ENCODE measurements around the gene SYT7.

SYT7 gene

DNA sequence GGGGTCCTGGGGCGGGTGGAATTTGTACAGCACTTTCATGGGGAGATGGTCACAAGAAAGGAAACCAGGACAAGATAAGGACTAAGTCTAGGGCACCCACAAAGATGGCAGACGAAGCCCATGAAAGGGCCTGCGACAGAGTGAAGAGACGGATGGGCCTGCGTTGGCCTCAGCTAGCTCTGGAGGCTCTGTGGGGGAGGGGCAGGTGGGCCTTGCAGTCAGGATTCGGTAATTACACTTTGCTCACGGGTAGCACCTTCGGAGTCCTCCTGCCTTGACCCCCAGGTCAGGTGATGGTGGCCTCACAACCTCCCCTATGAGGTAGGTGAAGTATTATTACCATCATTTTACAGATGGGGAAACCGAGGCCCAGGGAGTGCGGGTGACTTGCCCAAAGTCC is 65.2 kb downstream of the SYT7 start:
- no peak for DNase-seq (ENCODE audit: low spot score)

DNA sequence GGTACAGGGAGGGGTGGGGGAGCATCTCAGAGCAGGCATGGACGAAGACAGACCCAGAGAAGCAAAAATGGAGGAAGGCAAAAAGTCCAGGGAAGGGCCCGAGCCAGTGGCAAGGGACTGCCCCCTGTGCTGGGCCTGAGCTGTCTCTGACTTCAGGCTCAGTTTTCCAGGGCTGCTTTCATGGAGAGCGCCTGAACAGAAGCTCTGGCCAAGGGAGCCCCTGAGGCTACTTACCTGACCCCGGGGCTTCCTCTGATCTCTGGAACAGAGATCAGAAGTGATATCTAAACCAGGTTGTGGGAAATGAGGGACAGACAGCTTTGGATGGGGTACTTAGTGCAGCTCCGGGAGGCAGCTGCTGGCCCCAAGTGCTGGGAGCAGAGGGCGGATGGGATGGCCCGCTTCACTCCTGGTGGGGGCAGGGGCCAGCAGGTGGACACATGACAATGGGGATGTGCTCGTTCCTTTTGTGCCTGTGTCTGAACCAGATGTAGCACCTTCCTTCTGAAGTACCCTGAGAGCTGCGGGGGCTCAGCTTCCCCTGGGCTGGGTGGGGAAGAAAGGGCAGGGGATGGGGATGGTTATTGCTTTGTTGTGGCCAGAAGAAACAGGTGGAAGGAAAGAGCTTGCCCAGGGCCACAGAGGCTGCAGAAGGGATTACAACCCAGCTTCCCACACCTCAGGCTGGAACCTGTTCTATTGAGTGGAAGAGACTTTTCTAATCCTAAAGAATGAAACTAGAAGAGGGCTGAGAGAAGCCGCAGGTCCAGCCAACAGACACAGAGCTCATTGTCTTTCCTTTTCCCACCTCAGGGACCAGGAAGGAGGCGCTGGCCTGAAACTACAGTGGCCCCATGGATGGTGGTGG is 66.6 kb downstream of the SYT7 start:
- DNase-seq (ENCODE audit: low spot score): no peak

DNA sequence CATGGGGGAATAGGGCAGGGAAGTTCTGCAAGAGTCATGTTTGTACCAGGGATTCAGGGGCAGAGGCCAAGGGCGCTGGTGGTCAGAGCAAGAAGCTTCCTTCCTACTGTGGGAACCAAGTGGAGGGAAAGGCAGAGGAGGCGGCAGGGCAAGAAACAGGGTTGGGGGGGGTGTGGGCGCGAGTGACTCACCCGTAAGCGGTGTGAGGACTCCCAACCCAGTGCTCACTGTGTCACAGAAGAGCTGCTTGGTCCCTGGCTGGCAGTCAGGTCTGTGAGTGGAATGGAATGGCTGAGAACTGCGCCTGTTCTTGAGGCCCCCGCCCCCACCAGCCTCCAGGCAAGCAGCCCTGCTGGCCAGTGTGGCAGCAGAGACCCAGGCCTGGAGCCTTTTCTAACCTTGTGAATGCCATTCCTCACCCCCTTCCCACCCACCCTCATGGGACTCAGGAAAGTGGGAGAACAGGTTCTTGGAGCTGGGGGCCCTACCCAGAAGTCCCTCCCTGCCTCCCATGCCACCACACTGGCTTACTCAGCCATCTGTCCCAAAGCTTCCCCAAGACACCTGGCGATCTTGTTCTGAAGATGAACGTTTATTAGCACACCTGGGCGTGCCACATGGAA is 67.6 kb downstream of the SYT7 start:
- DNase-seq (ENCODE audit: low spot score): no peak

DNA sequence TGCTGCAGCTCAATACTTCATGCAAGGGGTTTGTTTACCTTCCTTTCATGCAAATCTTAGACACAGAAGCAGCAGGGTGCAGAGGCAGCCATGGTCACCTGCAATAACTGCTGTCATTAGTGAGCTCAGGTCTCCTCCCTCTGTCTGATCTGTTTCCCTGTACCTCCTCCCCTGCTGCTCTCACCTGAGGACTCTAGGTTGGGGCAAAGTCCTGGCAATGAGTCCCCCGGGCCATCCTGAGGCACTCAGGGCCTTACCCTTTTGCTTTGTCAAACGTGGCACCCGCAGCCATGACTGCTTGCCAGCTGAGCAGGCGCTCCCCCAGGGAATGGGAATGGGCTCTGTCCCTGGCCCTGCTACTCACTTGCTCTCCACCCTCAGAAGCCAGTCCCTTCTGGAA is 68.4 kb downstream of the SYT7 start:
- no peak for DNase-seq (ENCODE audit: low spot score)

DNA sequence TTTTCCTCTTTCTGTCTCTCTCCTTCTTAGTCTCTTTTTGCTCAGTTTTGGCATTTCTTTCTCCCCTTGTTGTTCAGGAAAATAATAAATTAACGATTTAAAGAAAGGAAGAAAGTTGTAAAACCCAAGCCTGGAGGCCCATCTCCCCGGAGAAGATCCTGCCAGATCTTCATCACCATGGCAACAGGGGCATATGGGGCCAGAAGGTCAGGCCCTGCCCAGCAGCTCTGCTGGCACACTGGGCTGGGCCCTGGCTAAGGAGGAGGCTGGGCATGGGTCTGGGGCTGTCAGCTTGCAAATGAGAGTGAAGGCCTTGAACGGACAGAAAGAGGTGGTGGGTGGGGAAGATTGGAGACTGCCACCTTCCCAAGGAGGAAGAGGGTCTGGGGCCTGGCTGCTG is 69.5 kb downstream of the SYT7 start:
- DNase-seq (ENCODE audit: low spot score): no peak

DNA sequence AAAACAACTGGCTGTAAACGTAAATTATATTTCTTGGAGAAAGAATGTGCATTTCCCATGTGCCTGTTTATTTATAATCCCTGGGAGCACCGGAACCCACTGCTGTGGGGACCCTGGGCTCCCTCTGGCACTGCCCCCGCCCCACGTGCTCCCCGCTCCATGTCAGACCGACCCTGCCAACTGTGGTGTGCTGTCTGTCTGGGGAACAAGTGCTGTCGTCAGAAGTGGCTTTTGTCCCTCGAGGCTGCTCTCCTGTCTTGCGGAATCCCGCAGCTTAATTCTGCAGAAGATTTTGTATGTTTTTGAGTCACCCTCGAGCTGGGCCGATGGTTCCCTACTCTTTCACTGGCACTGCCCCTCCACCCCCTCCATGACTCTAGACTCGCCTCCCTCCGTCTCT is 69.9 kb downstream of the SYT7 start:
- no peak for DNase-seq (ENCODE audit: low spot score)

DNA sequence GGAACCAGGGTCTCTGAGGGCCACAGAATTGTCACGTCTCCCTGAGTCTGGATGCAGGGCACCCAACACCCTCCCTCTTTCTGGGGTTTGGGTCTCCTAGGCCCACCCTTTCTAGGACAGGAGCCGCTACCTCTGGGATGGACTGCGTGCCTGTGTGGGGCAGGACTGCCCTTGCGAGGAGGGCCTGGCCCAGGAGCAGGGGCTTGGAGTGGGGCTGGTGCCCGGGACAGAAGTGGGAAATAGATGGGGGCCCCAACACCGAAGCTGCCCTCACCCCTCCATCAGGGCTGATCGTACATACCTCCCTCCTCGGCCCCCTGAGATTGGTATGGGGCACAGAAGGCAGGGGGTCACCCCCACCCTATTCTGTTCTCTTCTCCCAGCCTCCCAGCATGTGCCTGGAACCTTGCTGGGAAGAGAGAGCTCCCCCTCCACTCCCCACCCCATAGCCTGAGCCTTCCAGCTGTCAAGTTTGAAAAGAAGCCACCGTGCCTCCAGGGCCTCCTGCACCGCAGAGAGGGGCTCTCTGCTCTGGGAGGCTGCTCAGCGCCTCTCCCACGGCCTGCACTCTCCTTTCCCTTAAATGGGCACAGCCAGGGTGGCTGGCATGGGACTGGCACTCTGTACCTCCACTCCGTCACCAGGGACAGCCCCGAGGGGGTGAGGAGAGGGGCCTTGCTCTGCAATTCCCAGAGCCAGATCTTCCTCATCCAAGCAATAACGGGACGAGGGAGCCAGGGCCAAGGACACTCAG is 70.5 kb downstream of the SYT7 start:
- no peak for DNase-seq (ENCODE audit: low spot score)

DNA sequence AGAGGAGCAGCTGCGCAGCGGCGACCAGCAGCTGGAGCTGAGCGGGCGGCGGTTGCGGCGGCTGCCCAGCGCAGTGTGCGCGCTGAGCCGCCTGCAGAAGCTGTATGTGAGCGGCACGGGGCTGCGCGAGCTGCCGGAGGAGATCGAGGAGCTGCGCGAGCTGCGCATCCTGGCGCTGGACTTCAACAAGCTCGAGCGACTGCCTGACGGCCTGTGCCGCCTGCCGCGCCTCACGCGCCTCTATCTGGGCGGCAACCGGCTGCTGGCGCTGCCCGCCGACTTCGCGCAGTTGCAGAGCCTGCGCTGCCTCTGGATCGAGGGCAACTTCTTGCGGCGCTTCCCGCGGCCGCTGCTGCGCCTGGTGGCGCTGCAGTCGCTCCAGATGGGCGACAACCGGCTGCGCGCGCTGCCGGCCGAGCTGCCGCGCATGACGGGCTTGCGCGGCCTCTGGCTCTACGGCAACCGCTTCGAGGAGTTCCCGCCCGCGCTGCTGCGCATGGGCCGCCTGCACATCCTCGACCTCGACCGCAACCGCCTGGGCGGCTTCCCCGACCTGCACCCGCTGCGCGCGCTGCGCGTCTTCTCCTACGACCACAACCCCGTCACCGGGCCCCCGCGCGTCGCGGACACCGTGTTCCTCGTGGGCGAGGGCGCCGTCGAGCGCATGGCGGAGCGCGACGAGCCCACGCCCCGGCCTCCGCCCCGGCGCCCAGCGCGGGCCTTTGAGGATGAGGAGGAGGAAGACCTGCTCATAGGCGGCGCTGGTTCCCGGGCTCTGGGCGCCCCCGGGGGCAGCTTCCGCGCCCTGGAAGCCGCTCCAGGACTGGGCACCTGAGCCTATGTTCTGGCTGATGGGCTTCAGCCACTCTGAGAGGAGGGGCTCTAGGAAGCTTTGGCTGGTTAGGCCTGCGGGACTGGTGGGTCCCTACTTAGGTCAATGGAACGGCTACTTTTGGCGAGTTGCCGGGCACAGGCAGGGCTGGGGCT is 71.5 kb downstream of the SYT7 start:
- peak; percentile 43 for DNase-seq (ENCODE audit: low spot score)

DNA sequence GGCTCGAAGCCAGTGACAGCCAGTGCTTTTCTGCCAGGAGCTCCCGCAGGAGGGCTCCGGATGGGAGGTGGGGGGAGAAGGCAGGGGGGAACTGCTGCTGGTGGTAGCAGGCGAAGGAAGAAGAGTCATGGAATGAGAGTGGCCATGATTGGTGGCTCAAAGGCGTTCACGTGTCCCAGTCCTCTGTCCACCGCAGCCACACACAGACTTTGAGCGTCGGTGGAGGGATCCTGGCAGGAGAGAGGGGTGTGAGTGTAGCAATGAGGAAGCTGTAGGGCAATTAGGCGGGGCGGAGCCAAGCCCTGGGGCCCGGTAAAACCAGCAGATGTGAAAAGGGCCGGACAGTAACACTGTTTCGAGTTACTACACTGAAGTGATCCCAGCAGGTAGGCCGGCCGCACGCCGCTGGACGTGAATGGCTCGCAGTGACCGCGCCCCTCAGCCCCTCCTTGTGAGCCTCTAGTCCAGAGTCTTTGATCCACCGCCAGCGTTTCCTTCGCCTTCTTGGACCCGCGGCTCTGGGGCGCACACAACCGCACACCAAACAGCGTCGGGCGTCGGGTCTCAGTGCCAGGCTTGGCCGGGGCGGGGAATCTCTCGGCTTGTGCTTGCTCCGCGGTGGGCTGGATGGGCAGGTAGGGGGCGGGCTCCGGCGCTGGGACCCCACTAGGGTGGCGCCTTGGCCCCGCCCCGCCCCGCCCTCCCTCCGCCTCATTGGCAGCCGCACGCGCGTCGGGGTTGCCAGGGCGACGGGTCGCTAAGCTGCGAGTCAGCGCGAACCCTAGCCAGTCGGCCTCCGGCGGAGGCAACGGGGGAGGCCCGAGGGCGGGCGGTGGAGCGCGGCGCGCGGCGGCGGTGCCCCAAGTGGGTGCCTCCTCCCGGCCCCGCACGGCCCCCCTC is 72.7 kb downstream of the SYT7 start, which contains the start of gene LRRC10B:
Gene LRRC10B, plus strand, starts transcription at position 788 of the 900 bp plus-strand sequence. CDS start 250 bp downstream, outside the sequence.
- DNase-seq (ENCODE audit: low spot score): peak; percentile 46

DNA sequence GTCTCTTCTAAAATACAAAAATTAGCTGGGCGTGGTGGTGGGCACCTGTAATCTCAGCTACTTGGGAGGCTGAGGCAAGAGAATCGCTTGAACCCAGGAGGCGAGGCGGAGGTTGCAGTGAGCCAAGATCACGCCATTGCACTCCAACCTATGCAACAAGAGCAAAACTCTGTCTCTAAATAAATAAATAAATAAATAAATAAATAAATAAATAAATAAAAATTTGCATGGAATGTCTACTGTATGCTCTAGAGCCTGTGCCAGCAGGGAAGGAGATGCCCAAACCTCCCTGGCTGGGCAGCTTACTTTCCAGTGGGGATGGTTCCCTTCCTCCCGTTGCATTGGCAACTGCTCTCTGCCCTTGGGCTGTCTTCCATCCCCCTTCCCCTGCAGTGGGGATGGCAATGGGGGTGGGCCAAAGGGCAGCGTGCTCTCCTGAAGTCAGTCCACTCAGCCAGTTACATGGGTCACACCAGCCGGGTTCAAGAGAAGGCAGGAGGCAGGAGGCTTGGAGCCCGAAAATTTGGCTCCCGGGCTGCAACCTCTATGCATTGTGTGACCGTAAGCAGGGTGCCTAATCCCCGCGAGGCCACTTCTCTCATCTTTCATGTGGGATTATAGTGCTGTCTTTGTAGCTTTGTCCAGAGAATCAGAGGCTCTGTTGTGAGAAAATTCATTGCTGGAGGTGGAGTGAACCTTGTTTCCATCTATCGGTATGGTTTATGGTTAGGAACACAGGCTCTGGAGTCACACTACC is 73.7 kb downstream of the SYT7 start:
- no peak for DNase-seq (ENCODE audit: low spot score)

DNA sequence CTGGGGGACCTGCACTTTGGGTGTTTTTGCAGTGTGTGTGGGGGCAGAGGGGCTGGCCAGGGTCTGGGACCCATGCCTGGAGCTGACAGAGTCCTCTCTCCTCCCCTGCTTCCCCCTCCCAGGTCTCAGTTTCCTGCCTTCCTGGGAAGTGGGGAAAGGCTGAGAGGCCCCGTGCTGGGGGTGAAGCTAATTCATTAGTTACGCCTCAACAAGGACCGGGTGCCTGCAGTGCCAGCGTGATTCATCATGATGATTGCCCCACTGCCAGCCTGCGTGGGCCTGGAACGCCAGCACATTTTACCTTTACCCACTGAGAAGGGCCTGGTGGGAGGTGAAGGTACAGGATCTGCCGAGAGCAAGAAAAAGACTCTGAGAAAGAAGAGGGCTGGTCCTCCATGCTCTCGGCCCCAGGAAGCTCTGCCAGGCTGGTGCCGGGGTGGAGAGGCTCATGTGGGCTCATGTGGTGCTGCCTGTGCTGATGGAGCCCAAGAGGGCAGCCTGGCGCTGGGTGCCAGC is 75.2 kb downstream of the SYT7 start:
- no peak for DNase-seq (ENCODE audit: low spot score)

DNA sequence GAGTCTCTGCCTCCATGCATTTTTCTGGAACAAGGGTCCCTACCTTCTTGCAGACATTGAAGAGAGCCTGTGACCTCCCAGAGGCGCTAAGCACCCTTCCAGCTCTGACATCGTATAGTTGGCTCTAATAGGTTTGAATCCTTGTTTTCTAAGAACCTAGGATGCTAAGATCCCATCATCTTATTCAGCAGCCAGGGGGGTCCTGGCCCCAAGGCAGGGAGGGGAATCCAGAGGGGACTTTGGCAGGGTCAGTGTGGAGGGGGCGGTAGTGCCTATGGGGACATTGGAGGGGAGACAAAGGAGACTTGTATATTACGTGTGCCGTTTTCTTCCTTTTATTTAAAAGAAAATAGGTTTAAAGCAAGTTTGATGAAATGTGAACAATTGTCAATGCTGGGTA is 75.8 kb downstream of the SYT7 start:
- no peak for DNase-seq (ENCODE audit: low spot score)

DNA sequence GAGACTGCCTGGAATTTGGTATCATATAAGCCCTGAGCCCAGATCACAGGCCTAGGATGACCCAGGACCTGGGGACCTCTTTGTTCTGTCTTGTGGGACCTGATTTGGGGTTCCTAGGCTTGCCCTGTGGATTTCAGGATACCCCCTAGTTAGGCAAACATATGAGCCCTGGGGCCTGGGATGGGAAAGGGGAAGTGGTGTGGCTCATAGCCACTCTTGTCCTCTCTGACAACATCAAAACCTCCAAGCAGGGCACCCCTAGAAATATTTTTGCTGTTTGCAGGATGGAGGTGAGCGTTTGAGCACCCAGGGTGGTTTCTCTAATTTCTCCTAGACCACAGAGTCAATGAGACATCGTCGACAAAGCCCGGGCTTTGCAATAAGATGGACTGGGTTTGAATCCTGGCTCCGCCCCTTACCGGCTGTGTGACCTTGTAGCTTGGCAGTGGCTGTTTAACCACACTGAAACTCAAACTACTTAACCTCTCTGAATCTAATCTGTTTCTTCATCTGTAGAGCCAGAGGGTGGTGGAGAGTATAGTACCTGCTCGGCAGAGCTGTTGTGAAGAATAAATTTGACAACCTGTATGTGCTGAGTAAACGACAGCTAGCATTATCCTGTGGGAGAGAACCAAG is 77.6 kb downstream of the SYT7 start:
- no peak for DNase-seq (ENCODE audit: low spot score)

DNA sequence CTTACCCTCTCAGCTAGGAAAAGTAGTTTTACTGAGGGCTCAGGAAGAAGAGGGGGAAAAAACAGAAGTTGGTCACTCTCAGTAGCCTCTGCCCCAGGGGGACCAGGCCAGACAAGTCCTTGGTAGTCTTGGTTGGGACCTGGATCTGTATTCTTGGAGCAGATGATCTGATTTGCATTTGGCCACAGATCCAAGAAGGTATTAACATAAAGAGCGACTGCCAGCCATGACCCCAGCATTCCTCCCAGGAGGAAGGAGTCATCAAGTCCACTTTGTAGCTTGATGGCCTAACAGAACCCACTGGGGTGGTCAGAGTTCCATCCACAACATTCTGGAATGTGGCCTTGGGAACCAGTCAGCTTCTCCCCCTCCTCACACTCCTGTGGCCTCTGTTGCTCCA is 78.4 kb downstream of the SYT7 start:
- no peak for DNase-seq (ENCODE audit: low spot score)

DNA sequence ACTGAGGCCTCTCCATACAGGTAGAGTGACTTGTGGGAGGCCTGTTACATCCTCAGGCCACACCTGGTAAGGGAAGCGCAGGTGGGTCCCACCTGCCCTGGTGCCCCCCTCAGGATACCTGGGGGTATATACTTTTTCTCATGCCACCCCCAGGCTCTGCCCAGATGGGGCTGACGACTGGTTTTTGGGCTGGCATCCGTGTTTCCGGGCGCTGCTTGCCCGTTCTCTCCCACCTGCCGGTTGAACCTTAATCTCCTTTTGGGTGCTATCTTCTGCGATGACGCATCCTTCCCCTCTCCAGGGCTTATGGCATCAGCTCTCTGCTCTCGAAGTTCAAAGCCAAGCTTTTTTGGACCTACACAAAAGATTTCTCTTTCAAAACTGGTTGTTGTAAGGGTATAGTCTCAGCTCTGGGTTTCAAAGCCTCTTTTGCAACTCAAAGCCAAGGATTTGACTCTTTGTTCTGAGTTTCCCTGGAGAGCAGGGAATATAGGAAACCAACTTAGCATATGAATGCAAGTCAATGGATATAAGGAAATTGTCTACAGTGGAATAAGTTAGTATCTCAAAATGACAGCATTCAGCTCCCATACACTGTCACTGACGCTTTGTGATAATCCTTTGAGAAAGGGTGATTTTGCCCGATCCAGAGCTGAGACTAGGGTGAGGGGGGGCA is 80.9 kb downstream of the SYT7 start:
- no peak for DNase-seq (ENCODE audit: low spot score)

DNA sequence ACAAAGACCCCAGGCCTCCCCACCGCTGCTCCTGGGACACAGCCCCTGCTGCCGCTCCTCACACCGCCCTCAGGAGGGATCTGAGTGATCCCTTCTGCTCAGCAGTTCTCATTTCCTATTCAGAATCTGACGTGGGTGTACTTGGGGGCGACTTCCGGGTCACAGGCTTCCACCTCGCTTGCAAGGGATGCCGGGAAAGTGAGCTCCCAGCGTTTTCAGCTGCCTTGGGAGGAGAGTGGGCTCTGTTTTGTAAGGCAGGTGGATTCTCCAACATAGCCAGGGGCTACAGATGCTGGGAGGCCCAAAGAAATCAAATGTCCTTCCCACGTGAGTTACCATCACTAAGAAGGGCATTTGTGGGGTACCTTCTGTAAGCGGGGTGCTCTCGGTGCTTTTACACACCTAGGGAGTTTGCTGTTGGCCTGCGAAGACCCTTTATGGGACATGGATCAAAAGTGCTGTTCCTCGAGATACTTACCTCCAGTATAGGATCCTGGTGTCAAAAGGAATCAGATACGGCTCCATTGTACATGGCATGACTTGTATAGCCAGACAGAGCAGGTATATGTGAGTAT is 82.0 kb downstream of the SYT7 start:
- no peak for DNase-seq (ENCODE audit: low spot score)

DNA sequence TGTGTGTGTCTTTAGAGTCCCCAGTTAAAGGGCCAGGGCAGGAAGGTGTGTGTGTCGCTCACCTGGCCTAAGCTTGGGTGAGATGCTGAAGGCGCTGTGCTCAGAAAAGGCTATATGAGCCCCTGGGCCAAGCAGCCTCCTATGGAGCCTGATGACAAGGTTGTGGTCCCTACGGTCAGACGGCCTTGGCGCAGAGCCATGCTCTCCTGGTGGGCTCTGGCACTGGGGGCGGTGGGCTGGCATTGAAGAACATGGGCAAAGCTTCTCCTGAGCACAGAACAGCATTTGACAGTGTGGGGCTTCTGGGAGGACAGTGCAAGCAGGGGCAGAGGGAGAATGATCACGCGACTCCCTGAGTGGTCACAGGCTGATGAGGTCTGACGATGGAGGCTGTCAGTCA is 83.0 kb downstream of the SYT7 start:
- DNase-seq (ENCODE audit: low spot score): no peak

DNA sequence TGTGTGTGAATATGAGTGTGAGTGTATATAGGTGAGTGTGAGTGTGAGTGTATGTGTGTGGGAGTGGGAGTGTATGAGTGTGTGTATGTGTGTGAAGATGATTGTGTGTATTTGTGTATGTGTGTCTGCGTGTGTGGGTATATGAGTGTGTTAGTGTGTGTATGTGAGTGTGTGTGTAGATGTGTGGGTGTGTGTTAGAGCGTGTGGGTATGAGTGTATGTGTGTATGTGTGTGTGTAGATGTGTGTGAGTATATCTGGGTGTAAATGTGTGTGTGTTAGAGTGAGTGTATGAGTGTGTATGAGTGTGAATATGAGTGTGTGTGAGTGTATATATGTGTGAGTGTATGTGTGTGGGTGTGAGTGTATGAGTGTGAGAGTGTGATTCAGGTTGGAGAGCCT is 83.4 kb downstream of the SYT7 start:
- no peak for DNase-seq (ENCODE audit: low spot score)
